Putamen (tissue), 1 donor: ENCODE results near the gene CBARP.

Experiments used
- DNase-seq: peaks from one replicate; pipeline ENCODE4 v3.0.0-alpha.2; 2016; ENCODE audit warnings: low spot score

The CBARP gene

DNA sequence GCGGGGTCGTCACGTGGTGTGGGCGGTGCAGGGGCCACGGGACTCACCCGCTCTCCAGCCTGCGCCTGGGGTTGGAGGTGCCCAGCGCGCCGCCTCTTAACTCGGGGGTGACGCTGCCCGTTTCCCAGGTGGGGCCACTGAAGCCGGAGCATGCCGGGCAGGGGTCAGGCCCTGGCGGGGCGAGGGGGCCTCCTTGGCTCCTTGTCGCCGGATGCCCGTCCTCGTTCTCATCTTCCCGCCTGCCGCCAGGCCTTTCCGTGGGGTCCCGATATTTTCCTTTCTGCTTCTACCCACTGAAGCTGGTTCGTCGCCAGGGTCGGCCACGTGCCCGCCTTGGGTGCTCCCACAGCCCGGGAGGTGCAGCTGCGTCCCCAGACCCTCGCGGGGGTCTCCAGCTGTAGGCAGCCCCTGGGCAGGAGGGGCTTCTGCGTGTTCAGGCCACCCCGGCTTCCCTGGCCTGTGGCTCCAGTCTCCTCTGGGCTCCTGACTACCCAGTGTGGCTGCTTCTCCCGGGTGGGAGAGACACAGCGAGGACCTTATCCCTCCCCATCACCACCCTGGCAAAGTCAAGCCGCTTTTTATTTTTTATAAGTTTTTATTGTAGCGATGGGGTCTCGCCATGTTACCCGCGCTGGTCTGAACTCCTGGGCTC is 38.3 kb upstream of the CBARP start:
- DNase-seq, result peak; percentile 24

DNA sequence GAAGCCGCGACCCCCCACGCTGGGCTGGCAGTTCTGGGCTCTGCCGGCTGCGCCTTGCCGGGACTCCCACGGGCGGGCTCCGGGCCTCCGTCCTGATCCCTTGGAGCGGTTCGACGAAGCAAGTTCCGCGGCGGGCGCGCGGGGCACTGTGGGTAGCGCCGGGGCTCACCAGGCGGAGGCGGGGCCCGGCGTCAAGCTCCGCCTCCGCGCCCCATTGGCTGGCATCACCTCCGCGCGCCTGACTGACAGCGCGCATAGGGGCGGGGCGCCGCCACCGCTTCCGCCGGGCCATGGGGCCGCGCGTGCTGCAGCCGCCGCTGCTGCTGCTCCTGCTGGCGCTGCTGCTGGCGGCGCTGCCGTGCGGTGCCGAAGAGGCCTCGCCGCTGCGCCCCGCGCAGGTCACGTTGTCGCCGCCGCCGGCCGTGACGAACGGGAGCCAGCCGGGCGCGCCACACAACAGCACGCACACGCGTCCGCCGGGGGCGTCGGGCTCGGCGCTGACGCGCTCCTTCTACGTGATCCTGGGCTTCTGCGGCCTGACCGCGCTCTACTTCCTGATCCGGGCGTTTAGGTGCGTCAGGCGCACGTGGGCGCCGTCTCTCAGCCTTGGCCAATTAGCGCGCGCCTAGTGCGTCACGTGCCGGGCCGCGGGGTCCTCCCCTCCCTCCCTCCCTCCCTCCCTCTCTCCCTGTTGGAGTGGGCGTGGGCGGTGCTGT is 37.6 kb upstream of the CBARP start, which contains the start of gene FAM174C:
TSS of gene FAM174C (plus strand) at position 271 of the 716 bp plus-strand sequence. CDS start at position 291, 20 bp downstream.
- peak; percentile 94 for DNase-seq

DNA sequence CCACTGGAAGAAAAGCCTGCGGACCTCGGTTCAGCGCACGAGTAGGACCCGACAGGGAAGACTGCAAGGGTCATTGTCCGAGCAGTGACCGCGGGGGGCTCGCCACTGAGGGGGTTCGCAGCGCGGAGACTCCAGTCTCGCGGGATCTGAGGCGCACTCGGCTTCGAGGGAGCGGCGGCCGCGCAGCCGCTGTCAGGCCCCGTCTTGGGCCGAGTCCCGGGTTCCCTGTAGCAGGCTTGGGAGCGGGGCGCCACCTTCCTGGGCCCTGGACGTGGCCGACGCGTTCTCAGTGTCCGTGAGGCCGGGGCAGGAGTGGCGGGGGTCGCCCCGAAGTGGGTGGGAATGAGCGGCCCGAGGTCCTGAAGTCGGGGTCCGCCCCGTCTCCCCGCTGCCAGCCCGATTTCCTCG is 37.1 kb upstream of the CBARP start:
- DNase-seq, result no peak

DNA sequence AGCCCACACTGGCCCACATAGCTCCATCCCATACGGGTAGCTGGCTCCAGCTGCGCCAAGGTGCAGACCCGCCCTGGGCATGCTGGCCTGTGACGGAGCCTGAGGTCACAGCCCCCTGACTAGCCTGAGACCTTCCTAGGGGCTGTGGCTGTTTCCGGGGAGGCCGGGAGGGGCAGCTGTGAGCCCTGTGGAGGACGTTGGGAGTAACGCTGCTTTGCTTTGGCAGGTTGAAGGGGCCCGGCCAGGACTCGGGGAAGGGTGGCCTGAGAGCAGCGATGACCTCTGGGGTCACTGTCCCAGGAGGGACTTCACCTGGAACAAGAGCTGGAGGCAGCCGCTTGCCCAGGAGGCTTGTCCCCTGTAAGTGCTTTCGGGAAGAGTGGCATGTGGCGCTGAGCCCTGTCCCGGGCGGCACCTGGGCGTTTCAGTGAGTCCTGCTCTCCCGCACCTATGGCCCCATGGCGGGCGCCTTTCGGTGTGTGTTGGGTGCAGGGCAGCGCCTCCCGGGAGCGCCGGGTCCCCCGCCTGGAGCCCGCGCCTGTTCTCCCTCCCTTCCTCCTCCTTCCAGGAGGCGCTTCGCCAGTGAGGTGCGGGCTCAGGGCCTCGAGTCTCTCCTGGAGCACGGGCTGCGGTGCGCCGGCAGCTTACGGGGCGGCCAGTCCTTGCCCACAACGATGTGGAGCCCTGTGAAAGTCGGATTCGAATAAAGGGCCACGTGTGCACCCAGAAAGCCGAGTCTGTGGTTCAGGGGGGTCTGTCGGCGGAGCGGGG is 36.5 kb upstream of the CBARP start:
- no peak for DNase-seq

DNA sequence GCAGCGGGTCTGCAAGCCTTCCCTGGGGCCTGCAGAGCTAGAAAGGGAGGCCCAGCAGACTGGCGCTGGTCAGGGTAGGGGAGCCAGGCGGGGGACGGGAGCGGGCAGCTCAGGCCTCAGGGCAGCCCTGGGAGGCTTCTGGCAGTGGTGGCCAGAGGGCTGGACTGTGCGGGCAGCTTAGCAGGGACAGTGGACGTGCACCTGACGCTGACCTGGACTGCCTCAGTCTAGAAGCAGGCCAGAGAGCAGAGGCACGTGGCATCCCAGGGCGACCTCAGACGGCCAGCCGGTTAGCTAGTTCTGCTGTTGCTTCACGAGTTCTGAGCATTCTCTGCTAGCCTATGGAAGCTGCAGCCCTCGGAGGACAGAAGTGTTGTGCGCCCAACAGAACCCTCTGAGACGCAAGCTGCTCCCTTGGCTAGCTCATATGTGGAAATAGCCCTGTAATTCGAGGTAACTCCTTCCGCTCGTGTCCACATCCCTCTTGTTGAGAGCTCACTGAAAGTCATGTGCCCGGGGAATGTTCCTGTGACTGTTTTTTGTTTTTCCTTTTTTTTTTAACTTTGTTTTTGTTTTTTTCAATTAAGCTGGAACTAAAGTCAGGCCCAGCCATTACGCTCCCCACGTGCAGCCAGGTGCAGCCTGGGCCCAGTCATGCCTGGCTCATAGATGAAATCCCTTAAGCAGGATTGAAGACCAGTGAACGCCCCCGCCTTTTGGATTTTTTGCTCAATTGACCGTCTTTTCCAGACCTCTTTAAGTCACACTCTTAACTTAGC is 35.6 kb upstream of the CBARP start:
- DNase-seq, result no peak

DNA sequence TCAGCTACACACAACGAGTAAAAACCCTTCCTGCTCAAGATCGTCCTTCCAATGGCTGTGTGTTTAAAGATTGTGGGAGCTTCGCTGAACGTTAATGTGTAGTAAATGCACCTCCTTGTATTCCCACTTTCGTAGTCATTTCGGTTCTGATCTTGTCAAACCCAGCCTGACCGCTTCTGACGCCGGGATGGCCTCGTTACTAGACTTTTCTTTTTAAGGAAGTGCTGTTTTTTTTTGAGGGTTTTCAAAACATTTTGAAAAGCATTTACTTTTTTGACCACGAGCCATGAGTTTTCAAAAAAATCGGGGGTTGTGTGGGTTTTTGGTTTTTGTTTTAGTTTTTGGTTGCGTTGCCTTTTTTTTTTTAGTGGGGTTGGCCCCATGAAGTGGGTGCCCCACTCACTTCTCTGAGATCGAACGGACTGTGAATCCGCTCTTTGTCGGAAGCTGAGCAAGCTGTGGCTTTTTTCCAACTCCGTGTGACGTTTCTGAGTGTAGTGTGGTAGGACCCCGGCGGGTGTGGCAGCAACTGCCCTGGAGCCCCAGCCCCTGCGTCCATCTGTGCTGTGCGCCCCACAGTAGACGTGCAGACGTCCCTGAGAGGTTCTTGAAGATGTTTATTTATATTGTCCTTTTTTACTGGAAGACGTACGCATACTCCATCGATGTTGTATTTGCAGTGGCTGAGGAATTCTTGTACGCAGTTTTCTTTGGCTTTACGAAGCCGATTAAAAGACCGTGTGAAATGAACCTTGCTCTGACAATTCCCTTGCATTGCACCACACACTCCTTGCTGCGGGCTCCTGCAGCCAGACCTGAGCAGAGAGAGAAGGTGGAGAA is 34.8 kb upstream of the CBARP start:
- no peak for DNase-seq

DNA sequence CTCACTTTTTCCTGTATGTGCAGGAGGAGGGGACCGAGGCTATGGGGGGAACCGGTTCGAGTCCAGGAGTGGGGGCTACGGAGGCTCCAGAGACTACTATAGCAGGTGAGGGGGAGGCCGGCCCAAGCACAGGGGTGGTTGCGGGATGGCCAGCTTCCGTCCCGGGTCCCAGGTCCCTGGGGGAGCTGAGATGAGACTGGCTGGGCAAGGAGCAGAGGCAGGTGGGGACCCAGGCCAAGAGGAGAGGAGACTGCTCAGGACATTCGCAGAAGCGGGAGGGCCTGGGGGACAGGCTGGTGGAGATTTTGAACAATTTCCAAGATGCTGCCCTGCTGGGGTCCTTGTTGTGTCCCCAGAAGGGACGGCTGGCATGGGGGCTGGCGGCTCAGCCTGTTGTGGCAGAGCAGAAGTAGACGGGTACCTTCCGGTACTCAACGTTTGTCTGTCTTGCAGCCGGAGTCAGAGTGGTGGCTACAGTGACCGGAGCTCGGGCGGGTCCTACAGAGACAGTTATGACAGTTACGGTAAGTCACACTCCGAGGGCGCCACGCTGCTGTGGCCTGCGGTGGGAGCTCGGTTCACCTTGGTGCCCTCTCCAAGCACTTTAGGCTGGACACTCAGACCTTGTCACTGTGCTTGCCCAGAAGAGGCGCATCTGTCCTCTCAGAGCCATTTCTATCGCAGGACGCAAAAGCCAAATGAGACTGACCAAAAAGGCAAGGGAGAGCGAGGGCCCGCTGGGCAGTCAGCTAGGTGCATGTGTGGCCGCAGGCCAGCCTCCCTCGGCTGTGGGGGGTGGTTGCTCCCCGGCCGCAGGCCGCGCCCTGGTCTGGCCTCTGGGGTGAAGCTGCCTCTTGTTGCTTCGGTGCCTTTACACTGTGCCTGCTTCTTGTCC is 34.0 kb upstream of the CBARP start:
- no peak for DNase-seq

DNA sequence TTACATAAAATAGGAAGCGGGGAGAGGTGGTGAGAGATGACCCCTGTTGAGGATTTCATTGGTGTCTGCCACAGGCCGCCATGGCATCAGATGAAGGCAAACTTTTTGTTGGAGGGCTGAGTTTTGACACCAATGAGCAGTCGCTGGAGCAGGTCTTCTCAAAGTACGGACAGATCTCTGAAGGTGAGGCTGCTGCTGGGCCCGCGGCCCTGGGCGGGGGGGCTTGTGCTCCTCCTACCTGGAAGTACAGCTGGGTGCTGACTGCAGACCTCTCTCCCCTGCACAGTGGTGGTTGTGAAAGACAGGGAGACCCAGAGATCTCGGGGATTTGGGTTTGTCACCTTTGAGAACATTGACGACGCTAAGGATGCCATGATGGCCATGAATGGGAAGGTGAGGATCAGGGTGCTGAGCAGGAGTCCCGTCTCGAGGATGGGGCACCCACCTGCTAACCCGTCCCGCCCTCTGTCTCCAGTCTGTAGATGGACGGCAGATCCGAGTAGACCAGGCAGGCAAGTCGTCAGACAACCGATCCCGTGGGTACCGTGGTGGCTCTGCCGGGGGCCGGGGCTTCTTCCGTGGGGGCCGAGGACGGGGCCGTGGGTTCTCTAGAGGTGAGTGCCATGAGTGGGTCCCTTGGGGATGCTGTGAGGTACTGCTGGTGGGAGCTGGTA is 33.2 kb upstream of the CBARP start:
- no peak for DNase-seq

DNA sequence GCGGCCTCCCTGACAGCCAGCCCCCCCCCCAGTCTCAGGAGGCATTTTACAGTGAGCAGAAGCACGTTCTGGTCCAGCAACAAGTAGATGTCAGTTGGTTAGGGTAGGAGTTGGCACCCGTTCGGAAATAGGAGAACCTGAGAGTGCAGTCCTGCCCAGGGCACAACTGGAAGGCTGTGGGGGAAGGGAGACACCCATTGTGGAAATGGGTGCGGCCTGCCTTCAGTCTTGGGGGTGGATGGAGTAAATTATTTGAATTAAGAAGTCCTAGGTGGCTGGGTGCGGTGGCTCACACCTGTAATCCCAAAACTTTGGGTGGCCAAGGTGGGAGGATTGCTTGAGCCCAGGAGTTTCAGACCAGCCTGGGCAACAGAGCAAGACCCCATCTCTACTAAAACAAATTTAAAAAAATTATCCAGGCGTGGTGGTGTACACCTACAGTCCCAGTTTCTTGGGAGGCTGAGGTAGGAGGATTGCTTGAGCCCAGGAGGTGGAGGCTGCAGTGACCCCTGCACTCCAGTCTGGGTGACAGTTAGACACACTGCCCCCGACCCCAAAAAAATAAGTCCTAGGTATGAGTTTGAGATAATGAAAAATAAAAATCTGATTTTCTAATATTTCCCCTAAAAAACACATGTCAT is 32.5 kb upstream of the CBARP start:
- no peak for DNase-seq

DNA sequence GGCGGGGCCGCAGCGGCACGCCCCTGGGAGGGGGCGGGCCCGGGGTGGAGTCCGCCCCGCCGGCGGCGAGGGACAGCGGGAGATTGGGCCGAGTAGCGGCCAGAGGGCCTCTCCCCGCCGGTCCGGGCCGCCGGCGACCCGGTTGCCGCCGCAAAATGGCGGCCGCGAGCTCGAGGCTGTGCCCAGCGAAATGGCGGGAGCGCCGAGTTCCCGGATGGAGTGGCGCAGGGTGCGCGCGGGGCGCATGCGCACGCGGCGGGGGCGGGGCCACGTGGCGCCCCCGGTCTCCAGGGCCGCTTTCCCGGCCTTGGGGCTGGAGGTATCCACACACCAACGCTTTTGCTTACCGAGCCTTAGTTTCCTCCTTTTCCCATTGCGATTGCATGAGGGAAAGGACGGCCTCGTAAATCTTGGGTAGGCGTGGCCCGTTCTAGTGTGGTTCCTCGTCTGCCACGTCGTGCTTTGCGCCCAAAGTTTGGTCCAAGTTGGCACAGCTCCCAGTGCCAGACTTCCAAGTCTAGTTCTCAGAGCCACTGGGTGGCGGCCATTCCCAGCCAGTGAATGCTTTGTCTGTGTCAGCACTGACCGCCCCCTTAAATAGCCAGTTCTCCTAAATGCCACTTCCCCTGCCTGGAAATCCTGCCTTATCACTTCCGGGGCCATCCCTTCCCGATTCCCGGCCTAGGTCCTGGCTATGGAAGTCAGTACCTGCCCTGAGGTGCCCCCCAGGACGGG is 31.8 kb upstream of the CBARP start:
- peak; percentile 84 for DNase-seq

DNA sequence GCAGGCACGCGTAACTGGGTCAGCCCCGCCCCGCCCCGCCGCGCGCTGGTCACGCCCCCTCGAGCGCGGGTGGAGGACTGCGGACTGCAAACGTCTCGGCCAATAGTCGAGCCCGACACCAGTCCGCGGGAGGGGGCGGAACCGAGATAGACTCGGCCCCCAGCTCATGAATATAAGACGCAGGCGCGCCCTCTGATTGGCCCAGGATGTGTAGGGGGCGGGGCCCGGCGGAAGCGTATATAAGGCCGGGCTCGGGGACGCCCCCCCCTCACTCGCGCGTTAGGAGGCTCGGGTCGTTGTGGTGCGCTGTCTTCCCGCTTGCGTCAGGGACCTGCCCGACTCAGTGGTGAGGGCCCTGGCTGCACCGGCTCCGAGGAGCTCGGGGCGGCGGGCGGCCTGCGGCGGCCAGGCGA is 31.3 kb upstream of the CBARP start, which contains the start of gene CIRBP:
TSS of gene CIRBP (plus strand) at position 268 of the 413 bp plus-strand sequence. CDS start 1,602 bp downstream, outside the sequence.
- DNase-seq, result peak; percentile 99

DNA sequence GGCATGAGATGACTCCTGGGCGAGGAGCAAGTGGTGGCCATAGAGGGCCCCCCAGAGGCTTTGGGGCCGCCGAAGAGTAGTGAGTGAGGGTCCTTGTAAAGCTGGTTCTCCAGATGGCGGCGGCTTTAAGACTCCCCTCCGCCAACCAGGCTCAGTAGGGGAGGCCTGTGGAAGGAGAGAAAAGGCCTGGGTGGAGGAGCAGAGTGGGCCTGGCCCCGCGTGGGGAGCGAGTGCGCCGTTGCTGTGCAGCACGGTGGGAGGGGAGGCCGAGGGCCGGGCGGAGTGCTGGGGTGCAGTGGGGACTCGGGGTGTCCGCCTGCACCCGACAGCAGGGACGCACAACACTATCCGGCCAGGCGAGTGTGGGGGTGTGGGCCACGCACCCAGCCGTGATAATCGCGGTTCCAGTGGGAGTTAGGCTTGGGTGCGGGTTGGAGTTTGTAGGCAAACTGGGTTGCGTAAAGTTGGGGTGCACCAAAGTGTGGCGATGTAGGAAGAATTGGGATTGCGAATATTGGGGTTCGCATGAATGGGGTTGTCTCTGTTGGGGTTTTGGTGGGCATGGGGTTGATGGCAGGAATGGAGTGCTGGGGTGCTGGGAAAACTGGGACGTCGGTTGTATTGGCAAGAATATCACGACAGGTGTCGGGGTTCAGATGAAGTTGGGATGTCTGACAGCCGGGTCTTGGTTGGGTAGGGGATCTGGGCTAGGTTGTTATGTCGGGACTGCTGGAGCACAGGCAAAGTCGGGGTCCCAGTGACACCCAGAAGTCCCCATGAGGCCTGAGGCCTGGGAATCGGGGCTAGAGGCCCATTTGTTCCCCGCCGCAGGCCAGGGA is 30.6 kb upstream of the CBARP start:
- no peak for DNase-seq

DNA sequence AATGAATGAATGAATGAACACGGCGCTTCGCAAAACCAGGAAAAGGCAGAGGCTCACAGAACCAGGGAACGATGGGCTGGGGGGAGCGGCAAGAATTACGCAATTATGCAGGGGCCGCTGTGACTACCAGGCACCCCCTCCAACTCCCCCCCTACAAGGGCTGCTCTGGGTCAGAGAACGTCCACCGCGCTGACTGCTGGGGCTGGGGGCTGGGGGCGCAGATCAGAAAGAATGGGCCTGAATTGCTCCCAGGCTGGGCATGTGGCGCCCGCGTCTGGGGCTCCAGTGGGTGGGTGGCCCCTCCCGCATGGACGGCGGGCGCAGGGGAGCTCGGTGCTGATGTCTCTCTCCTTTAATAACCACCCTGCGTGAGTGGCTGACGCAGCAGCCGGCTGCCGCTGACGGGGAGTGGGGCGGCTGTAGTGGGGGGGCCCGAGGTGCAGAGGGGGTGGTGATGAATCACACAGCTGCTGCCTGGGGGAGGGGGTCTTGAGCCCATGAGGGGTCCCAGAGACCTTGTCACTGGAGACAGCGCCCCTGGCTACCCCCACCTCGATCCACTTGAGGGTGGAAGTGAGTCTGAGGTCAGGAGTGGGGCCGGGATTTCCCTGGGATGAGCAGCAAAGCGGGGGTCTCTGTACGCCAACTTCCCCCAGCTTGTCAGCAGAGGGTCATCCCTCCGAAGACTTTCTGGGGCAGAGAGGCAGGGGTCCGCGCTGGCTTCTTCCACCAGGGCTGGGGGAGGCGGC is 29.8 kb upstream of the CBARP start:
- DNase-seq, result no peak

DNA sequence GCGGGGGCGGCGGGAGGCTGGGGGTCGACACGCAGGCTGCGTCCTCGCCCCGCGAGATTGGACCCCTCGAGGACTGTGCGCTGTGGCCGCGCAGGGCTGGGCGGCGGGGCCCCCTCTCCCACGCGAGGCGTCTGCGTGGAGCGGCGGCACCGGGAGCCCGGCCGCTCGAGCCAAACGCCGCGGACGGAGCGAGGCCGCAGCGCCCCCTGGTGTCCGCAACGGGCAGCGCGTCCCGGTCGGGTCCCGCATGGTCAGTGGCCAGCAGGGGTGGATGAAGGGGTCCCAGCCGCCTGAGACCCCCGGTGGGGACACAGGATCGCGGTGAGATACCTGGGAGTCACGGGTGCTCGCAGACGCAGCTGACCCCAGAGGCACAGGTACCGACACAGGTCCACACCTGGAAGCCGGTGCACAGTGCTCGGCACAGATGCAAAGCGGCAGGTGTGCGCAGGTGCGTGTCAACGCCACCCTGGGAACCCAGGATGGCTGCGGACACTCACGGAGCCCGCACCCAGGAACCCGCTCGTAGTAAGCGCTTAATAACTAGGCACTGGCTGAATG is 29.2 kb upstream of the CBARP start:
- DNase-seq, result no peak

DNA sequence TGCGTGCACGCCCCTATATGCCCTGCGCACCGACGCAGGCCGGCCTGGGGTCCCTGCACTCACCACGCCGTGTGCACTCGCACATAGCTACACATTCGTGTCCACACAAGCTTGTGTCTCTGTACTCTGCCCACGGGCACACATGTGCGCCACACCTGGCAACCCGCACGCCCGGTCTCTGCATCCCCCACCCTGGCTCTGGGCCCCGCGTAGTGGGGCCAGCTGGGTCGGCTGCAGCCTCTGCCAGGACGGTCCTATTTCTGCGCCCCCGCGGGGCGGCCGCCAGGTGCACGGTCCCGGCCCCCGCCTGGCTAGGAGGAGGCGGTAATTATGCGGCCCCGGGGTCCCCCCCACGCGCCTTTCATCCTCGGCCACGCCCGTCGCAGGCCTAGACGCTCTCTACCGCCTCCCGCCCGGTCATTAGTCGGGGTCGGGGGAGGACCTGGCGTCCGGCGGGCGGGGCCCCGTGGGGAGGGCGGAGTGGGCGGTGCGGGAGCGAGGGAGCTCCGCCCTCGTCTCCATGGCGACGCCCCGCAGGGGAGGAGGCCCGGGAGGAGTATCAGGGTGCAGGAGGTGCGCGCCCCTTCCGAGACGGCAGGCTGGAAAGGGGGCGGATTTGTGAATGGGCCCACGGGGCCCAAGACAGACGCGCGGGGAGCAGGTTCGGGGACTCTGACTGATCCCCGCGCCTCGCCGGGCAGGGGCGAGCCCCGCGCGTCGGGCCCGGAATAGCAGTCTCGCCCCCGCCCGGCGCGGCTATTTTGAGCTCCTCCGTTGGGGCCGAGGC is 28.5 kb upstream of the CBARP start:
- DNase-seq, result peak; percentile 76
